Measurements from ENCODE around the gene AGTPBP1.
"Not testable (repeated sequence)": the region's sequence is repeated elsewhere in the genome, so short reads cannot be mapped to it uniquely, and the experiment has no call there.

DNA sequence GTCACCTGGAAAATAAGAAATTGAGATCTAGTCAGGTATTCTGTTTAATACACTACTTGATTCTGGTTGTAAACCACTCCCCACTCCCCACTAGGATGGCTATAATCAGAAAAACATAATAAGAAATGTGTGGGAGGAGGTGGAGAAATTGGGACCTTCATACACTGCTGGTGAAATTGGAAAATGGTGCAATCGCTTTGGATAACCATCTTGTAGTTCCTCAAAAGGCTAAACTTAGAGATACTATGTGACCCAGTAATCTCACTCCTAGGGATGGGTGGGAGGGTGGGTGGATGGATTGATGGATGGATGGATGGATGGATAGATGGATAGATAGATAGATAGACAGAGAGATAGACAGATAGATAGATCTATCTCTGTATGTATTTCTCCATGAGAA lies 14.5 kb upstream of the AGTPBP1 start:
- TF ChIP-seq POLR2A (IDR thresholded peaks at IDR 0.05; ENCODE audit: control extremely low read depth in 1 of 2, low read depth in 2 of 2, low read length in 2 of 2); CTCF (IDR thresholded peaks at IDR 0.05; ENCODE audit: control extremely low read depth in 1 of 3, insufficient read depth in 1 of 3, low read depth in 1 of 3, low read length in 3 of 3): not testable (repeated sequence)

All from H1 (cell line).